ENCODE data around the gene GAA. TPM values are rescaled to one million over a fixed set of nuclear protein-coding genes. Genes with fewer than 3 reads are reported as not detected.
A peak's percentile ranks its signal among the peaks of the same experiment; 100 is the strongest.

The GAA gene
- total RNA-seq, 2 experiments from 2014 or later: 22.2 to 22.4 TPM

DNA sequence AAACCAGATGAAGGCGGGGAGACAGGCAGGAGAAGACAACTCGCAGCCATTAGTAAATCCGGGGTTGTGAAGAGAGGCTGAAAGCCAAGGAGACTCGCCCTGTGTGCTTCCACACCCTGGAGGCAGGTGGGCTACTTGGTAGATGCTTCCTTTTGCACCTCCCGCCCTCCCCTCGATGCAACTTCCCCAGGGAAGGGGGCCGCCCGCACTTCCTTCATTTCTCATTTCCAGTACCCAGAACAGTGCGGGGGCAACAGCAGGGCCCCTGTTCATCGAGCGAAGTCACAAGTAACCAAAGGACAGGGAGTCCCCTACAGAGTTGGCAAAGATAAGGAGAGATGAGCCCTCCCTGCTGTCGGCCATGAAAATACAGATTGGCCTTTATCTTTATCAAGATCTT, 40.0 kb upstream of the GAA start:
- POLR2A ChIA-PET: no interaction called here
- H3K27ac Mint-ChIP-seq: no peak overlapping the region
- DNase-seq (no peak), ATAC-seq (ENCODE audit: poor library complexity) (no peak)
- CTCF ChIA-PET: no interaction called here
- H3K4me1 Mint-ChIP-seq (ENCODE audit: low read depth): no peaks in the 10 kb centered on the region
- H3K9me3 ChIP-seq (ENCODE audit: control insufficient read depth in 1 of 2, insufficient read depth in 1 of 2, low read length in 2 of 2): peaks cover 0 to 6% of the 10 kb centered on the region in 2 experiments
- H3K4me3 Mint-ChIP-seq: no peak overlapping the region
- H3K9me3 Mint-ChIP-seq: no peaks in the 10 kb centered on the region
- no peak overlapping the region for H3K4me3 ChIP-seq (ENCODE audit: low read length)
- H3K27me3 Mint-ChIP-seq: no peaks in the 10 kb centered on the region
- no peaks in the 10 kb centered on the region for H3K36me3 Mint-ChIP-seq (ENCODE audit: low read depth)
- intact Hi-C loops (cut with DNase I, micrococcal nuclease): no loop called here
- no peak overlapping the region for H3K27ac ChIP-seq (ENCODE audit: low read depth in 1 of 2, low read length in 2 of 2)
- no peaks in the 10 kb centered on the region for H3K27me3 ChIP-seq (ENCODE audit: control insufficient read depth in 1 of 2, insufficient read depth in 2 of 2, low read length in 2 of 2)
- no peaks in the 10 kb centered on the region for H3K4me1 ChIP-seq (ENCODE audit: insufficient read depth, low read length)
- H3K36me3 ChIP-seq (ENCODE audit: insufficient read depth, low read length): no peaks in the 10 kb centered on the region
- TF ChIP-seq CTCF (IDR thresholded peaks at IDR 0.05): no peak

DNA sequence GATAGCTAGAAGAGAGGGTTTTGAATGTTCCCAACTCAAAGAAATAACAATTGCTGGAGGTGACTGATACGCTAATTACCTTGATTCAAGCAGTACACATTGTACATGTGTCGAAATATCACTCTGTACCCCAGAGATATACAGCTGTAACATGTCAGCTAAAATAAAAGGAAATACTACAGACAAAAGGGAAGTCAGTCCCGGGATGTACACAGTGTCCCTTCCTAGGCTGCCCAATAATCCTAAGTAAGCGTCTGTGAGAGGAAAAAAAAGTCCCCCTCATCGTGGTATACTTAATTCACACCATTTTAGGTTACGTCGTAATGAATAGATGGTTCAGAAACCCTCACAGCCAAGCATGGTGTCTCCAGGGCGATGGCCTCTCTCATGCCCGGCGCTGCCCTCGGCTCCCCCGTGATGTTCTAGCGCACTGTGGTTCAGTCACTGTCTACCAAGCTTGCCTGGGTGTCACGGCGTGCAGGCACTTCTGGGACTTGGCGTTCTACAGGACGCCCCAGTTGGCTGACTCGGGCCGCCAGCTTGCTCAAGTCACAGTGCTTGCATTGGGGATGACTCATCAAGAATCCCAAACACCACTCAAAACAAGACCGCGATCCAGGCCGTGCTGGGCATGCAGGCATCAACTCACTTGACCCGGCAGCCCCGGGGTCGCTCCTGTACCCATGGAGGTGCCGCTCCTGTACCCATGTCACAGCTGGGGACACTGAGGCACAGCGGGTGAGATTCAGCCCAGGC, 37.4 kb upstream of the GAA start:
- no peak for TF ChIP-seq CTCF (IDR thresholded peaks at IDR 0.05)
- H3K27me3 ChIP-seq (ENCODE audit: control insufficient read depth in 1 of 2, insufficient read depth in 2 of 2, low read length in 2 of 2): no peaks in the 10 kb centered on the region
- Mint-ChIP-seq H3K9me3 (no peaks in the 10 kb centered on the region), H3K36me3 (ENCODE audit: low read depth) (no peaks in the 10 kb centered on the region), H3K4me1 (ENCODE audit: low read depth) (peaks cover under 1% of the 10 kb centered on the region), H3K27me3 (peaks cover 4% of the 10 kb centered on the region), H3K4me3 (no peak overlapping the region), H3K27ac (no peak overlapping the region)
- H3K36me3 ChIP-seq (ENCODE audit: insufficient read depth, low read length): no peaks in the 10 kb centered on the region
- ChIA-PET CTCF (no interaction called here), POLR2A (no interaction called here)
- peak in 2 of 14 experiments; percentile 28 to 39 for DNase-seq
- intact Hi-C loops (cut with DNase I, micrococcal nuclease): no loop called here
- H3K4me3 ChIP-seq (ENCODE audit: low read length): no peak overlapping the region
- no peak overlapping the region for H3K27ac ChIP-seq (ENCODE audit: low read depth in 1 of 2, low read length in 2 of 2)
- peaks cover 0 to 3% of the 10 kb centered on the region in 2 experiments for H3K9me3 ChIP-seq (ENCODE audit: control insufficient read depth in 1 of 2, insufficient read depth in 1 of 2, low read length in 2 of 2)
- no peaks in the 10 kb centered on the region for H3K4me1 ChIP-seq (ENCODE audit: insufficient read depth, low read length)
- ATAC-seq (ENCODE audit: poor library complexity): no peak

DNA sequence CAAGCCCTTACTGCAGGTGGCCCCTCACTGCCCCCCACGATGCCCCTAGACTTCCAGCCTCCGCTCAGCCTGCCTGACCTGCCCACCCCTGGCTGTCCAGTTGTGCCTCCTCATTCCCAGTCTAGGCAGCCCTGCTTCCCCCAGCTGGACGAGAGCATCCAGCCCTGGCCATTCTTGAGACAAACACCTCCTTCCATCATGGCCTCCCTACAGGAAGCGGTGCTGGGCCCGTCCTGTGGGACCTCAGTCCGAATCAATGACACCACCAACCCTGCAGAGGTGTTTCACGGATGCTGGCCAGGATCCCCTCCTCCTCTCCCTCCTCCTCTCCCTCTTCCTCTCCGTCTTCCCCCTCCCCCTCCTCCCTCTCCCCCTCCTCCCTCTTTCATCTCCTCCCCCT, 36.7 kb upstream of the GAA start:
- H3K27me3 Mint-ChIP-seq: peaks cover 4% of the 10 kb centered on the region
- H3K9me3 Mint-ChIP-seq: no peaks in the 10 kb centered on the region
- H3K4me1 Mint-ChIP-seq (ENCODE audit: low read depth): peaks cover 3% of the 10 kb centered on the region
- no peak overlapping the region for H3K4me3 Mint-ChIP-seq
- H3K27me3 ChIP-seq (ENCODE audit: control insufficient read depth in 1 of 2, insufficient read depth in 2 of 2, low read length in 2 of 2): no peaks in the 10 kb centered on the region
- H3K36me3 ChIP-seq (ENCODE audit: insufficient read depth, low read length): no peaks in the 10 kb centered on the region
- DNase-seq (no peak), ATAC-seq (ENCODE audit: poor library complexity) (no peak)
- peaks cover 0 to 3% of the 10 kb centered on the region in 2 experiments for H3K9me3 ChIP-seq (ENCODE audit: control insufficient read depth in 1 of 2, insufficient read depth in 1 of 2, low read length in 2 of 2)
- TF ChIP-seq CTCF (IDR thresholded peaks at IDR 0.05): no peak
- no peak overlapping the region for H3K4me3 ChIP-seq (ENCODE audit: low read length)
- POLR2A ChIA-PET: no interaction called here
- no peak overlapping the region for H3K27ac Mint-ChIP-seq
- H3K36me3 Mint-ChIP-seq (ENCODE audit: low read depth): no peaks in the 10 kb centered on the region
- intact Hi-C loops (cut with DNase I, micrococcal nuclease): no loop called here
- no peak overlapping the region for H3K27ac ChIP-seq (ENCODE audit: low read depth in 1 of 2, low read length in 2 of 2)
- H3K4me1 ChIP-seq (ENCODE audit: insufficient read depth, low read length): no peaks in the 10 kb centered on the region
- CTCF ChIA-PET: no interaction called here

Data from CD4-positive, alpha-beta T cell (primary cell).